GM12891 (cell line): ENCODE measurements around the gene SKOR2. TPM values are rescaled to one million over a fixed set of nuclear protein-coding genes. Genes with fewer than 3 reads are reported as not detected.

Source experiments
- DNase-seq: peaks from one replicate; pipeline ENCODE4 v3.0.0; 2011; ENCODE audit warnings: low spot score; ENCODE audit not compliant: insufficient read length
- FAIRE-seq: peaks from 2 replicates; lab custom pipeline; 2011; peaks lifted over from hg19 to GRCh38; lab: Jason Lieb, UNC
- PAX5 ChIP-seq: IDR thresholded peaks from 2 replicates; pipeline ENCODE4 v1.6.1; 2011; ENCODE audit warnings: low read length, moderate library complexity, mild to moderate bottlenecking; ENCODE audit not compliant: insufficient read depth, severe bottlenecking
- POLR2A ChIP-seq: IDR thresholded peaks from 2 replicates; pipeline ENCODE4 v1.6.1; 2011; ENCODE audit warnings: low read depth, low read length, control low read depth
- POLR2AphosphoS5 ChIP-seq: IDR thresholded peaks from 2 replicates; pipeline ENCODE4 v1.6.1; 2011; ENCODE audit warnings: low read depth, low read length, control low read depth
- POU2F2 ChIP-seq: IDR thresholded peaks from 2 replicates; pipeline ENCODE4 v1.6.1; 2011; ENCODE audit warnings: low read depth, mild to moderate bottlenecking, control low read depth, low read length, moderate library complexity
- SPI1 ChIP-seq: IDR thresholded peaks from 2 replicates; pipeline ENCODE4 v1.6.1; 2011; ENCODE audit warnings: low read depth, low read length, control low read depth
- TAF1 ChIP-seq: IDR thresholded peaks from 2 replicates; pipeline ENCODE4 v1.6.1; 2011; ENCODE audit warnings: low read depth, low read length, control low read depth
- polyA plus RNA-seq: library from polyadenylated mRNA; unstranded; fragments of >200 nt; gene quantifications from one replicate; pipeline ENCODE4 v1.2.1, GENCODE V29; 2012; ENCODE audit warnings: low read depth, missing spikeins, inconsistent platforms; ENCODE audit not compliant: missing spikeins

The SKOR2 gene
- polyA plus RNA-seq = not detected

GRCh38 chr18:47251289-47252120 lies at the start of gene SKOR2:
TSS of gene SKOR2 (minus strand) at chr18:47251660. CDS start at chr18:47249183, 2,477 bp downstream.
- DNase-seq = no peak
- no peak for TF ChIP-seq POLR2A
- no peak for TF ChIP-seq POLR2AphosphoS5
- TF ChIP-seq POU2F2 = no peak
- no peak for TF ChIP-seq PAX5
- no peak for TF ChIP-seq SPI1
- no peak for TF ChIP-seq TAF1
- FAIRE-seq = no peak

- TF ChIP-seq POU2F2 (no peak), PAX5 (no peak), POLR2AphosphoS5 (no peak), POLR2A (no peak), SPI1 (no peak), TAF1 (no peak)
- no peak for FAIRE-seq
Measured at GRCh38 chr18:47296462-47296861, 45.0 kb upstream of the SKOR2 start.

GRCh38 chr18:47294801-47295200 lies 43.3 kb upstream of the SKOR2 start:
- FAIRE-seq = no peak
- TF ChIP-seq TAF1 (no peak), POLR2AphosphoS5 (no peak), POLR2A (no peak), PAX5 (no peak), POU2F2 (no peak), SPI1 (no peak)
- no peak for DNase-seq

More at GRCh38 chr18:47296462-47296861, 45.0 kb upstream of the SKOR2 start:
- DNase-seq = no peak

GRCh38 chr18:47288741-47289140 lies 37.3 kb upstream of the SKOR2 start:
- no peak for FAIRE-seq
- no peak for TF ChIP-seq POLR2A
- TF ChIP-seq POU2F2 = no peak
- TF ChIP-seq SPI1 = no peak
- no peak for TF ChIP-seq POLR2AphosphoS5
- TF ChIP-seq PAX5 = no peak
- TF ChIP-seq TAF1 = no peak
- no peak for DNase-seq

GRCh38 chr18:47287911-47288585 lies 36.6 kb upstream of the SKOR2 start:
- FAIRE-seq (no peak), DNase-seq (no peak)
- no peak for TF ChIP-seq POLR2AphosphoS5
- no peak for TF ChIP-seq TAF1
- TF ChIP-seq SPI1 = no peak
- no peak for TF ChIP-seq PAX5
- TF ChIP-seq POLR2A = no peak
- TF ChIP-seq POU2F2 = no peak

- FAIRE-seq = no peak
- TF ChIP-seq POLR2AphosphoS5 (no peak), TAF1 (no peak), PAX5 (no peak), SPI1 (no peak), POLR2A (no peak), POU2F2 (no peak)
- DNase-seq = no peak
Measured at GRCh38 chr18:47286776-47287410, 35.4 kb upstream of the SKOR2 start.

GRCh38 chr18:47285456-47285855 lies 34.0 kb upstream of the SKOR2 start:
- FAIRE-seq (no peak), DNase-seq (no peak)
- TF ChIP-seq PAX5 = no peak
- no peak for TF ChIP-seq POLR2AphosphoS5
- no peak for TF ChIP-seq TAF1
- TF ChIP-seq POLR2A = no peak
- no peak for TF ChIP-seq SPI1
- TF ChIP-seq POU2F2 = no peak

GRCh38 chr18:47284721-47285395 lies 33.4 kb upstream of the SKOR2 start:
- DNase-seq (no peak), FAIRE-seq (no peak)
- TF ChIP-seq PAX5 (no peak), POU2F2 (no peak), SPI1 (no peak), POLR2AphosphoS5 (no peak), TAF1 (no peak), POLR2A (no peak)

GRCh38 chr18:47283476-47283875 lies 32.0 kb upstream of the SKOR2 start:
- TF ChIP-seq PAX5 (no peak), SPI1 (no peak), POU2F2 (no peak), POLR2A (no peak), POLR2AphosphoS5 (no peak), TAF1 (no peak)
- FAIRE-seq (no peak), DNase-seq (no peak)
